ENCODE data around the gene GPRC5D.

DNA sequence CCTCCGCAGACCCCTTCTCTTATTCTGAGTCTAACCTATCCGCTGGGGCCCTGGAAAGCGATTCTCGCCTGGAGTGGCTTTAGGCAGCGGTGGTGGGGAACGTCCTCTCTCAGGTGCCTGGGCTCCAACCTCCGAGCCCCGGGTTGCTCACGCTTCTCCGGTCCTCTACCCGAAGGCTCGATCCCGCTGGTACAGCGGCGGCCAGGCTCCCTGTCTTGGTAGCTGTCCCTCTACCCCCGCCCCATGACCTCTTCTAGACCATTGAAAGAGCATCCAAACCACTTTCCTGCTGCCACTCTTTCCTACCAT is 48.6 kb upstream of the GPRC5D start:
- TF ChIP-seq, protein P1, sequence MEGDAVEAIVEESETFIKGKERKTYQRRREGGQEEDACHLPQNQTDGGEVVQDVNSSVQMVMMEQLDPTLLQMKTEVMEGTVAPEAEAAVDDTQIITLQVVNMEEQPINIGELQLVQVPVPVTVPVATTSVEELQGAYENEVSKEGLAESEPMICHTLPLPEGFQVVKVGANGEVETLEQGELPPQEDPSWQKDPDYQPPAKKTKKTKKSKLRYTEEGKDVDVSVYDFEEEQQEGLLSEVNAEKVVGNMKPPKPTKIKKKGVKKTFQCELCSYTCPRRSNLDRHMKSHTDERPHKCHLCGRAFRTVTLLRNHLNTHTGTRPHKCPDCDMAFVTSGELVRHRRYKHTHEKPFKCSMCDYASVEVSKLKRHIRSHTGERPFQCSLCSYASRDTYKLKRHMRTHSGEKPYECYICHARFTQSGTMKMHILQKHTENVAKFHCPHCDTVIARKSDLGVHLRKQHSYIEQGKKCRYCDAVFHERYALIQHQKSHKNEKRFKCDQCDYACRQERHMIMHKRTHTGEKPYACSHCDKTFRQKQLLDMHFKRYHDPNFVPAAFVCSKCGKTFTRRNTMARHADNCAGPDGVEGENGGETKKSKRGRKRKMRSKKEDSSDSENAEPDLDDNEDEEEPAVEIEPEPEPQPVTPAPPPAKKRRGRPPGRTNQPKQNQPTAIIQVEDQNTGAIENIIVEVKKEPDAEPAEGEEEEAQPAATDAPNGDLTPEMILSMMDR (conservative IDR thresholded peaks at IDR 0.05 in 1 of 2, IDR thresholded peaks at IDR 0.05 in 1 of 2; ENCODE audit: low read depth in 1 of 2, low read length in 2 of 2), result no peak
- TF ChIP-seq EZH2 (IDR thresholded peaks at IDR 0.05; ENCODE audit: low read length, missing control alignments), result no peak

Measured in fibroblast of lung (primary cell).